ENCODE data around the gene SPRYD3. TPM values are rescaled to one million over a fixed set of nuclear protein-coding genes. Genes with fewer than 3 reads are reported as not detected.
A peak's percentile ranks its signal among the peaks of the same experiment; 100 is the strongest.

Gene SPRYD3
- total and polyA plus RNA-seq, 12 donors, result 20.5 to 63.9 (median 47.4) TPM

- H3K36me3 ChIP-seq, result peaks cover 0 to 9% (median 0%) of the 10 kb centered on the region in 9 donors
- WGBS, 2 donors, result 54 to 63% methylated on average over 7 of the region's 7 CpGs
- DNase-seq (no peak), ATAC-seq (no peak)
- H3K4me1 ChIP-seq, result peaks cover 0 to 25% (median 10%) of the 10 kb centered on the region in 9 donors
- H3K9me3 ChIP-seq, result no peaks in the 10 kb centered on the region
- no peak for TF ChIP-seq CTCF (IDR thresholded peaks at IDR 0.05)
- no peak overlapping the region for H3K27ac ChIP-seq
- intact Hi-C loops (cut with DNase I), result no loop called here
- no peak overlapping the region for H3K4me3 ChIP-seq
- H3K27me3 ChIP-seq, result no peaks in the 10 kb centered on the region
Observed at GRCh38 chr12:53107122-53107521, 27.9 kb upstream of the SPRYD3 start.

- H3K9me3 ChIP-seq, result no peaks in the 10 kb centered on the region
- H3K36me3 ChIP-seq, result peaks cover 0 to 21% (median 0%) of the 10 kb centered on the region in 9 donors
- no peak overlapping the region for H3K4me3 ChIP-seq
- DNase-seq (no peak), ATAC-seq (peak in 1 of 8 donors; percentile 11)
- H3K4me1 ChIP-seq, result peaks cover 0 to 28% (median 10%) of the 10 kb centered on the region in 9 donors
- no peak for TF ChIP-seq CTCF (IDR thresholded peaks at IDR 0.05)
- WGBS, 2 donors, result 91 to 93% methylated on average over 7 of the region's 7 CpGs
- H3K27ac ChIP-seq, result no peak overlapping the region
- intact Hi-C loops (cut with DNase I), result no loop called here
- H3K27me3 ChIP-seq, result no peaks in the 10 kb centered on the region
Observed at GRCh38 chr12:53105712-53106439, 26.7 kb upstream of the SPRYD3 start.

- DNase-seq, result no peak
- peaks cover 0 to 28% (median 10%) of the 10 kb centered on the region in 9 donors for H3K4me1 ChIP-seq
- intact Hi-C loops (cut with DNase I), result no loop called here
Observed at GRCh38 chr12:53105256-53105655, 26.1 kb upstream of the SPRYD3 start.

GRCh38 chr12:53103860-53104305, 24.7 kb upstream of the SPRYD3 start:
- Histone ChIP-seq H3K4me3 (no peak overlapping the region), H3K9me3 (no peaks in the 10 kb centered on the region), H3K4me1 (peaks cover 0 to 39% (median 20%) of the 10 kb centered on the region in 9 donors), H3K36me3 (peaks cover 0 to 26% (median 0%) of the 10 kb centered on the region in 9 donors), H3K27ac (peak overlapping the region in 1 of 10 donors; percentile 66), H3K27me3 (no peaks in the 10 kb centered on the region)
- no peak for TF ChIP-seq CTCF (IDR thresholded peaks at IDR 0.05)
- peak in 1 of 8 donors; percentile 5 for ATAC-seq
- no peak for DNase-seq
- whole genome bisulfite sequencing, 2 donors, result 61 to 65% methylated on average over 3 of the region's 3 CpGs
- intact Hi-C loops (cut with DNase I), result loop anchor here in 2 of 10 donors (5.0 kb wide), 1 partner anchor 37 kb away; no protein-coding TSS in a partner anchor

More at GRCh38 chr12:53105256-53105655, 26.1 kb upstream of the SPRYD3 start:
- Histone ChIP-seq H3K9me3 (no peaks in the 10 kb centered on the region), H3K27ac (no peak overlapping the region), H3K36me3 (peaks cover 0 to 26% (median 0%) of the 10 kb centered on the region in 9 donors), H3K4me3 (no peak overlapping the region), H3K27me3 (no peaks in the 10 kb centered on the region)
- 94 to 97% methylated on average over 8 of the region's 8 CpGs for WGBS, 2 donors
- no peak for TF ChIP-seq CTCF (IDR thresholded peaks at IDR 0.05)
- peak in 1 of 8 donors; percentile 29 for ATAC-seq
